Astrocyte (in vitro differentiated cells and primary cell): Measurements from ENCODE around the gene ZNF519.

ENCODE experiments used
- CTCF ChIP-seq: IDR thresholded peaks from 2 replicates; pipeline ENCODE4 v1.5.1; 2011; ENCODE audit warnings: low read depth, mild to moderate bottlenecking, inconsistent platforms, low read length, moderate library complexity; ENCODE audit not compliant: insufficient read depth
- EZH2 ChIP-seq: IDR thresholded peaks from 2 replicates; pipeline ENCODE4 v1.6.1; 2012; ENCODE audit warnings: mild to moderate bottlenecking, low read length, inconsistent platforms; ENCODE audit not compliant: insufficient read depth

- TF ChIP-seq CTCF (no peak), EZH2 (no peak)
These were observed 78.6 kb downstream of the ZNF519 start for GRCh38 chr18:14053661-14054060.
